PFSK-1 (cell line): ENCODE results near the gene C19orf25.

Experiments used
- POLR2AphosphoS5 ChIP-seq: IDR thresholded peaks from 2 replicates; pipeline ENCODE4 v1.6.1; 2012; ENCODE audit warnings: low read depth, mild to moderate bottlenecking, control low read depth, low read length, moderate library complexity
- SIN3A ChIP-seq: IDR thresholded peaks from 2 replicates; pipeline ENCODE4 v1.6.1; 2012; ENCODE audit warnings: mild to moderate bottlenecking, low read length, moderate library complexity, borderline replicate concordance; ENCODE audit not compliant: insufficient read depth
- TAF1 ChIP-seq: IDR thresholded peaks from 2 replicates; pipeline ENCODE4 v1.6.1; 2012; ENCODE audit warnings: low read length, control low read depth, borderline replicate concordance; ENCODE audit not compliant: insufficient read depth
- TF ChIP-seq, protein P1 (sequence below), 2 experiments: IDR thresholded peaks; 2 replicates each; pipeline versions ENCODE4 v1.6.1 to v1.8.0; 2011 to 2012; ENCODE audit warnings: low read depth in 2 of 2, low read length in 2 of 2, control low read depth in 1 of 2, inconsistent platforms in 1 of 2, mild to moderate bottlenecking in 1 of 2, moderate library complexity in 1 of 2; ENCODE audit not compliant: insufficient read depth in 1 of 2

DNA sequence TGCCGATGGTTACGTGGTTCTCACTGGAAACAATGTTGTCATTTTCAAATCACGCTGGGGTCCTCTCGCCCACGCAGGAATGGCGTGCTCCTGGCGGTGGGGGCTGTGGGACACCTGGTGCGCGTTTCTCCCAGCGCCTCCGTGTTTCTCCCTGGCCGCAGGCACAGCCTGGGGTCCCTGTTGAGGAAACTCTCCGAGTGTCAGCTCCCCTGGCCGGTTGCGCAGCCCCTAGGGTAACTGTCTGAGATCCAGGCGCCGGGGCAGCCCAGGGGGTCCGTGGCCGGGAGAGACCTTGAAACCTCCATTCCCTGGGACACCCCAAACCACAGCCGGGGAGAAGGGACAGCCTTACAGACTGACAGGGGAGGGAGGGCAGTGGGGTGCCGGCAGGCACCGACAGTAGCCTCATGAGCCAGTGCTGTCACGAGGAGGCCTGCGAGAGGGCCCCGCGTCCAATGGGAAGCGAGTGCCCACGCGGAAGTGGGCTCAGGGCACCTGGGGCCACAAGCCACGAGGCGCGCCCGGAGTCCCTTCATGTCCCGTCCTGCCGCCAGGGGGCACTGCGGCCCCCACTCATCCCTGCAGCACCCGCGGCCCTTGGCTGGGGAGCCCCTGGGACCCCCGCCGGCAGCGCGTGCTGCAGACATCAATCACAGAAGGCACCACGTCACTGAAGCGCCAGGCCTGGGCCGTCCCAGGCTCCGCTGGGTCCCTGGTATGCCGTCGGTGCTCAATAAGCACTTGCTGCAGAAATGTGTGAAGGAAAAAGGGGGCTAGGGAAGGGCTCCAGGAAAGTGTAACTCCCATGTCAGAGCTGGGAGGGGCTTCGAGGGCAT is 24.3 kb upstream of the C19orf25 start:
- TF ChIP-seq TAF1: no peak
- no peak for TF ChIP-seq POLR2AphosphoS5
- TF ChIP-seq SIN3A: no peak
- TF ChIP-seq, protein P1, sequence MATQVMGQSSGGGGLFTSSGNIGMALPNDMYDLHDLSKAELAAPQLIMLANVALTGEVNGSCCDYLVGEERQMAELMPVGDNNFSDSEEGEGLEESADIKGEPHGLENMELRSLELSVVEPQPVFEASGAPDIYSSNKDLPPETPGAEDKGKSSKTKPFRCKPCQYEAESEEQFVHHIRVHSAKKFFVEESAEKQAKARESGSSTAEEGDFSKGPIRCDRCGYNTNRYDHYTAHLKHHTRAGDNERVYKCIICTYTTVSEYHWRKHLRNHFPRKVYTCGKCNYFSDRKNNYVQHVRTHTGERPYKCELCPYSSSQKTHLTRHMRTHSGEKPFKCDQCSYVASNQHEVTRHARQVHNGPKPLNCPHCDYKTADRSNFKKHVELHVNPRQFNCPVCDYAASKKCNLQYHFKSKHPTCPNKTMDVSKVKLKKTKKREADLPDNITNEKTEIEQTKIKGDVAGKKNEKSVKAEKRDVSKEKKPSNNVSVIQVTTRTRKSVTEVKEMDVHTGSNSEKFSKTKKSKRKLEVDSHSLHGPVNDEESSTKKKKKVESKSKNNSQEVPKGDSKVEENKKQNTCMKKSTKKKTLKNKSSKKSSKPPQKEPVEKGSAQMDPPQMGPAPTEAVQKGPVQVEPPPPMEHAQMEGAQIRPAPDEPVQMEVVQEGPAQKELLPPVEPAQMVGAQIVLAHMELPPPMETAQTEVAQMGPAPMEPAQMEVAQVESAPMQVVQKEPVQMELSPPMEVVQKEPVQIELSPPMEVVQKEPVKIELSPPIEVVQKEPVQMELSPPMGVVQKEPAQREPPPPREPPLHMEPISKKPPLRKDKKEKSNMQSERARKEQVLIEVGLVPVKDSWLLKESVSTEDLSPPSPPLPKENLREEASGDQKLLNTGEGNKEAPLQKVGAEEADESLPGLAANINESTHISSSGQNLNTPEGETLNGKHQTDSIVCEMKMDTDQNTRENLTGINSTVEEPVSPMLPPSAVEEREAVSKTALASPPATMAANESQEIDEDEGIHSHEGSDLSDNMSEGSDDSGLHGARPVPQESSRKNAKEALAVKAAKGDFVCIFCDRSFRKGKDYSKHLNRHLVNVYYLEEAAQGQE (IDR thresholded peaks at IDR 0.05; ENCODE audit: insufficient read depth in 1 of 2, low read depth in 2 of 2, low read length in 2 of 2): no peak
